ENCODE measurements around the gene ENOX2. TPM values are rescaled to one million over a fixed set of nuclear protein-coding genes. Genes with fewer than 3 reads are reported as not detected.

ENOX2 gene
- total RNA-seq, 1 experiment from 2014 or later: 12.9 TPM

DNA sequence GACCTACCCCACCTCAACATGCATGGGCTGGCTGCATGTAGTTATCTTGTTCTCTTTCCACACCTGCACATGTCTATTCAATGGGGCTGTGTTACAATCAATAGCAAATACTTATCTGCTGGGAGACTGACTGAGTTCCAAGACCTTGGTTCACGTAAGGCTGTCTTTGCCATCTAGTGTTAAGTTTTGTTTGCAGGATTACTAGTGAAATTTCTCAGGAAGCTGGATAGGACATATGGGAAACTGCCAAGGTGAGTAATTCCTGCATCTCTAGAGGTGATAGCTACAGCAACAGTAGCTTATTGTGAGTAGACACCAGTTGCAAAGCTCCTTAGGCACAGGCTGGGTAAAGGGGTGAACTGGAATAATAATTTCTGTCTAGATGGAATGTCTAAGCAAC is 177.5 kb downstream of the ENOX2 start:
- Histone ChIP-seq H3K9me2 (ENCODE audit: insufficient read depth) (no peaks in the 10 kb centered on the region), H3K9me3 (ENCODE audit: control insufficient read depth in 1 of 2, insufficient read depth in 1 of 2, low read depth in 1 of 2, low read length in 2 of 2) (no peaks in the 10 kb centered on the region; a peak in 1 of 4 replicates), H3K4me2 (ENCODE audit: low read length) (no peak overlapping the region), H3K9ac (ENCODE audit: low read length) (no peak overlapping the region), H3K79me2 (ENCODE audit: insufficient read depth, low read length) (no peaks in the 10 kb centered on the region), H3K4me3 (replicated peaks in 1 of 2; ENCODE audit: low read depth in 1 of 2, low read length in 2 of 2) (no peak overlapping the region), H3K4me1 (ENCODE audit: control insufficient read depth in 1 of 2, insufficient read depth in 2 of 2, low read length in 2 of 2) (no peaks in the 10 kb centered on the region), H3K36me3 (ENCODE audit: control insufficient read depth in 1 of 2, insufficient read depth in 2 of 2, low read length in 2 of 2) (no peaks in the 10 kb centered on the region), H3K27ac (ENCODE audit: low read depth, low read length) (no peak overlapping the region), H3K27me3 (ENCODE audit: insufficient read depth, low read length) (no peaks in the 10 kb centered on the region), H4K20me1 (ENCODE audit: insufficient read depth) (no peaks in the 10 kb centered on the region), H2AFZ (ENCODE audit: low read depth, low read length, poor library complexity, severe bottlenecking) (no peak overlapping the region)
- TF ChIP-seq TCF7L2 (IDR thresholded peaks at IDR 0.05; ENCODE audit: borderline replicate concordance, extremely low read depth, insufficient read depth, insufficient read length): no peak
- ChIA-PET POLR2A (no interaction called here), CTCF (no interaction called here), RAD21 (ENCODE audit: low non-redundant PET in 1 of 2, low total read pairs in 2 of 2, uncharacterized antibody in 2 of 2, unreplicated experiment in 2 of 2) (no interaction called here)
- no peak for ATAC-seq
- intact Hi-C loops (cut with micrococcal nuclease): no loop called here
- DNase-seq (ENCODE audit: low read depth, low spot score): no peak
- BruUV-seq (replicated peaks): no TSS peak

DNA sequence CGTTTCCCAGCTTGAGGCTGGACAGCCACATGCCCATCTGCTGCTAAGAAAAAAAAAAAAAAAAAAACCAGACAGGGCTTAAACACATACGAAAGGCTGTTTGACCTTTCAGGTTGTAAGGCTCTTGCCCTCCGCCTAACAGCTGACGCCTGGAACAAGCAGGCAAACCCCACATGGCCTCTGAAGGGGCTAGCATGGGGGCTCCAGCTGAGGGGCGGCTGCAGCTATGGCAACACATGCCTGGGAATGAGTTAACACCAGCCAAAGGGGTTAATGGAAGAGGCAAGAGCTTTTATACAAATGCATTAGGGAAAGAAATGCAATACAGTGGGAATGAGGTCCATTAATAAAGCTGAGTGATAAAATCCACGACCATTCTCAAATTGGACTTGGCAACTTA is 183.6 kb downstream of the ENOX2 start:
- BruUV-seq (replicated peaks): no TSS peak
- ChIA-PET CTCF (no interaction called here), POLR2A (no interaction called here), RAD21 (ENCODE audit: low non-redundant PET in 1 of 2, low total read pairs in 2 of 2, uncharacterized antibody in 2 of 2, unreplicated experiment in 2 of 2) (no interaction called here)
- Histone ChIP-seq H3K4me3 (replicated peaks in 1 of 2; ENCODE audit: low read depth in 1 of 2, low read length in 2 of 2) (no peak overlapping the region), H2AFZ (ENCODE audit: low read depth, low read length, poor library complexity, severe bottlenecking) (no peak overlapping the region), H3K79me2 (ENCODE audit: insufficient read depth, low read length) (no peaks in the 10 kb centered on the region), H3K27me3 (ENCODE audit: insufficient read depth, low read length) (no peaks in the 10 kb centered on the region), H3K27ac (ENCODE audit: low read depth, low read length) (no peak overlapping the region), H3K9ac (ENCODE audit: low read length) (no peak overlapping the region), H3K4me2 (ENCODE audit: low read length) (no peak overlapping the region), H4K20me1 (ENCODE audit: insufficient read depth) (no peaks in the 10 kb centered on the region), H3K9me3 (ENCODE audit: control insufficient read depth in 1 of 2, insufficient read depth in 1 of 2, low read depth in 1 of 2, low read length in 2 of 2) (no peaks in the 10 kb centered on the region), H3K4me1 (ENCODE audit: control insufficient read depth in 1 of 2, insufficient read depth in 2 of 2, low read length in 2 of 2) (no peaks in the 10 kb centered on the region), H3K9me2 (ENCODE audit: insufficient read depth) (no peaks in the 10 kb centered on the region), H3K36me3 (ENCODE audit: control insufficient read depth in 1 of 2, insufficient read depth in 2 of 2, low read length in 2 of 2) (no peaks in the 10 kb centered on the region)
- DNase-seq (ENCODE audit: low read depth, low spot score) (no peak), ATAC-seq (no peak)
- intact Hi-C loops (cut with micrococcal nuclease): no loop called here
- TF ChIP-seq EZH2 (IDR thresholded peaks at IDR 0.05): no peak
- TF ChIP-seq, protein P1, sequence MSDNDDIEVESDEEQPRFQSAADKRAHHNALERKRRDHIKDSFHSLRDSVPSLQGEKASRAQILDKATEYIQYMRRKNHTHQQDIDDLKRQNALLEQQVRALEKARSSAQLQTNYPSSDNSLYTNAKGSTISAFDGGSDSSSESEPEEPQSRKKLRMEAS (IDR thresholded peaks at IDR 0.05): no peak
- TF ChIP-seq ELF1 (IDR thresholded peaks at IDR 0.05; ENCODE audit: borderline replicate concordance, low read depth): no peak
- TF ChIP-seq CEBPB (IDR thresholded peaks at IDR 0.05; ENCODE audit: low read depth): no peak
- no peak for TF ChIP-seq POLR2A (IDR thresholded peaks at IDR 0.05; ENCODE audit: borderline replicate concordance, extremely low read depth, insufficient read depth, insufficient read length)
- TF ChIP-seq TCF7L2 (IDR thresholded peaks at IDR 0.05; ENCODE audit: borderline replicate concordance, extremely low read depth, insufficient read depth, insufficient read length): no peak
- TF ChIP-seq SIN3A (IDR thresholded peaks at IDR 0.05; ENCODE audit: low read depth): no peak
- TF ChIP-seq SP1 (IDR thresholded peaks at IDR 0.05; ENCODE audit: low read depth): no peak
- no peak for TF ChIP-seq JUND (IDR thresholded peaks at IDR 0.05)
- TF ChIP-seq EGR1 (IDR thresholded peaks at IDR 0.05; ENCODE audit: low read depth): no peak
- TF ChIP-seq, protein P2, sequence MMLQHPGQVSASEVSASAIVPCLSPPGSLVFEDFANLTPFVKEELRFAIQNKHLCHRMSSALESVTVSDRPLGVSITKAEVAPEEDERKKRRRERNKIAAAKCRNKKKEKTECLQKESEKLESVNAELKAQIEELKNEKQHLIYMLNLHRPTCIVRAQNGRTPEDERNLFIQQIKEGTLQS (IDR thresholded peaks at IDR 0.05): no peak
- no peak for TF ChIP-seq RAD21 (IDR thresholded peaks at IDR 0.05; ENCODE audit: low read depth)

Measured in HCT116 (cell line).